Ishikawa (cell line): ENCODE results near the gene GRIK4.

Experiments
- CEBPB ChIP-seq: IDR thresholded peaks from 2 replicates; pipeline ENCODE4 v1.6.1; 2012
- CREB1 ChIP-seq: IDR thresholded peaks from 2 replicates; pipeline ENCODE4 v1.6.1; 2012; ENCODE audit warnings: low read depth
- EGR1 ChIP-seq: IDR thresholded peaks from 2 replicates; pipeline ENCODE4 v1.6.1; 2012
- EP300 ChIP-seq: IDR thresholded peaks from 2 replicates; pipeline ENCODE4 v1.6.1; 2012; ENCODE audit warnings: borderline replicate concordance
- FOXM1 ChIP-seq: IDR thresholded peaks from 2 replicates; pipeline ENCODE4 v1.6.1; 2012; ENCODE audit warnings: low read depth, borderline replicate concordance
- MAX ChIP-seq: IDR thresholded peaks from 2 replicates; pipeline ENCODE4 v1.6.1; 2012
- NFIC ChIP-seq: IDR thresholded peaks from 2 replicates; pipeline ENCODE4 v1.6.1; 2012
- RAD21 ChIP-seq: IDR thresholded peaks from 2 replicates; pipeline ENCODE4 v1.6.1; 2012; ENCODE audit warnings: low read depth
- REST ChIP-seq: IDR thresholded peaks from 2 replicates; pipeline ENCODE4 v1.6.1; 2012; ENCODE audit warnings: low read depth, mild to moderate bottlenecking
- TAF1 ChIP-seq: IDR thresholded peaks from 2 replicates; pipeline ENCODE4 v1.6.1; 2012; ENCODE audit warnings: low read depth, mild to moderate bottlenecking
- TCF12 ChIP-seq: IDR thresholded peaks from 2 replicates; pipeline ENCODE4 v1.6.1; 2012; ENCODE audit warnings: low read depth
- TEAD4 ChIP-seq: IDR thresholded peaks from 2 replicates; pipeline ENCODE4 v1.6.1; 2012
- USF1 ChIP-seq: IDR thresholded peaks from 2 replicates; pipeline ENCODE4 v1.6.1; 2012
- YY1 ChIP-seq: IDR thresholded peaks from 2 replicates; pipeline ENCODE4 v1.6.1; 2012; ENCODE audit warnings: low read depth
- ZBTB7A ChIP-seq: IDR thresholded peaks from 2 replicates; pipeline ENCODE4 v1.6.1; 2012; ENCODE audit warnings: low read depth

GRIK4 gene

GRCh38 chr11:121029813-121030445 is 518.4 kb downstream of the GRIK4 start:
- no peak for TF ChIP-seq REST
- no peak for TF ChIP-seq NFIC
- TF ChIP-seq EP300 = no peak
- TF ChIP-seq CREB1 = no peak
- no peak for TF ChIP-seq EGR1
- no peak for TF ChIP-seq USF1
- no peak for TF ChIP-seq TEAD4
- TF ChIP-seq TAF1 = no peak
- no peak for TF ChIP-seq CEBPB
- no peak for TF ChIP-seq FOXM1
- no peak for TF ChIP-seq ZBTB7A
- TF ChIP-seq RAD21 = no peak
- no peak for TF ChIP-seq TCF12
- no peak for TF ChIP-seq YY1
- TF ChIP-seq MAX = no peak

GRCh38 chr11:121031167-121031566 is 519.6 kb downstream of the GRIK4 start:
- TF ChIP-seq YY1 (no peak), USF1 (no peak), RAD21 (no peak), CEBPB (no peak), ZBTB7A (no peak), REST (no peak), EP300 (no peak), NFIC (no peak), MAX (no peak), CREB1 (no peak), EGR1 (no peak)

- no peak; the same call in 1 of the 2 replicates for TF ChIP-seq RAD21
- no peak for TF ChIP-seq TEAD4
- TF ChIP-seq CREB1 = no peak
- no peak for TF ChIP-seq ZBTB7A
- TF ChIP-seq FOXM1 = no peak
- no peak for TF ChIP-seq YY1
- no peak for TF ChIP-seq EP300
- TF ChIP-seq NFIC = no peak
- TF ChIP-seq REST = no peak
- TF ChIP-seq EGR1 = no peak
- TF ChIP-seq CEBPB = no peak
- no peak for TF ChIP-seq USF1
- no peak for TF ChIP-seq TAF1
- TF ChIP-seq TCF12 = no peak
- TF ChIP-seq MAX = no peak
These were observed 521.0 kb downstream of the GRIK4 start for GRCh38 chr11:121032546-121032945.
